ENCODE measurements around the gene RTN4R. TPM values are rescaled to one million over a fixed set of nuclear protein-coding genes. Genes with fewer than 3 reads are reported as not detected.

Gene RTN4R
- total and polyA plus RNA-seq, 2 of the 8 experiments (the other 6 are each of a cell fraction or from before 2014, with no cell fraction given) = 21.8 to 41.3 TPM

DNA sequence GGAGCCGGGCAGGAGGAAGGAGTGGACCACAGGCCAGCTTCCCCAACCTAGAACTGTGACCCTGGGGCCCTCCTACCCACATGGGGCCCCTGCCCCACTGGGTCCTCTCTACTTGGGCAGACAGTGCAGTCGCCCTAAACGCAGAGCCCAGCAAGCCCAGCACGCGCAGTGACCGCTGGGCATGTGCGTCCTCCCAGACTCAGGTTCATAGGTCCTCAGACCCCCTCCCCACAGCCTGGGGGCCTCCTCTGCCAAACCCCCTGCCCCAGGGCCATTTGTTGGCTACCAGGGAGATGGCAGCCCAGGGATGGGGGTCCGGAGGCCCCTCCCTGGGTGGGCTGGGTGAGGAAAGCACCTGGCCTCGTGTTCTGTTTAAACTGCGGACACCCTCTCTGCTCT lies 23.9 kb downstream of the RTN4R start:
- no peak overlapping the region for H2BK20ac ChIP-seq (ENCODE audit: low read length)
- H2BK5ac ChIP-seq (ENCODE audit: low read depth, low read length) = peak overlapping the region; percentile 85; the same call in 1 of the 2 replicates
- H3K9me3 ChIP-seq (ENCODE audit: insufficient read depth in 2 of 2, low read depth in 1 of 2, low read length in 1 of 2) = no peaks in the 10 kb centered on the region
- no peak overlapping the region for H3K23ac ChIP-seq (ENCODE audit: insufficient read length)
- DNase-seq (ENCODE audit: low read depth in 1 of 2, low spot score in 2 of 2) (no peak), FAIRE-seq (no peak)
- H4K20me1 ChIP-seq (replicated peaks in 1 of 2; ENCODE audit: control insufficient read depth in 1 of 2, insufficient read depth in 2 of 2, low read length in 2 of 2) = peaks cover 6 to 11% of the 10 kb centered on the region in 2 experiments
- CTCF ChIA-PET (ENCODE audit: partially characterized antibody) = interaction anchor here (0.9 to 4.4 kb wide), 5 partner anchors 10 to 87 kb away, joined by 3 to 19 read pairs (median 3); no protein-coding TSS in a partner anchor
- no peak overlapping the region for H4K5ac ChIP-seq (ENCODE audit: insufficient read length, low read depth, low read length)
- H4K8ac ChIP-seq (ENCODE audit: extremely low read depth, insufficient read depth, low read length) = no peak overlapping the region
- H3K27ac ChIP-seq (ENCODE audit: low read depth, low read length) = no peak overlapping the region
- peaks cover 7 to 49% (median 21%) of the 10 kb centered on the region in 4 experiments for H3K4me1 ChIP-seq (replicated peaks in 1 of 4; ENCODE audit: control insufficient read depth in 3 of 4, insufficient read depth in 4 of 4, low read length in 3 of 4)
- no peak overlapping the region for H2BK120ac ChIP-seq (replicated peaks; ENCODE audit: low read depth, low read length)
- no peak overlapping the region for H3K18ac ChIP-seq (ENCODE audit: extremely low read depth, low read length)
- POLR2A ChIA-PET (ENCODE audit: partially characterized antibody) = interaction anchor here (0.8 to 1.0 kb wide), 3 partner anchors 14 to 116 kb away, joined by 3 read pairs; no protein-coding TSS in a partner anchor
- H2BK15ac ChIP-seq (ENCODE audit: low read length) = 0 out of 2 replicates have a peak overlapping the region, but pooled peaks have one; percentile 81
- peak overlapping the region; percentile 79 for H4K91ac ChIP-seq (replicated peaks; ENCODE audit: insufficient read length, low read length)
- no peak overlapping the region for H3K56ac ChIP-seq (replicated peaks; ENCODE audit: insufficient read length, low read depth, low read length)
- 0 out of 4 replicates have a peak overlapping the region, but pooled peaks of 1 of the 2 experiments have one; percentile 1 for H3K4me2 ChIP-seq (ENCODE audit: insufficient read depth in 1 of 2, low read depth in 2 of 2, low read length in 2 of 2)
- H3K27me3 ChIP-seq (replicated peaks in 1 of 4; ENCODE audit: control insufficient read depth in 3 of 4, extremely low read depth in 1 of 4, insufficient read depth in 3 of 4, low read length in 3 of 4) = no peaks in the 10 kb centered on the region
- no peak overlapping the region for H3K14ac ChIP-seq (ENCODE audit: insufficient read length)
- H3K79me1 ChIP-seq (ENCODE audit: low read depth, low read length) = peaks cover 16% of the 10 kb centered on the region
- H3K79me2 ChIP-seq (ENCODE audit: control insufficient read depth in 1 of 2, insufficient read depth in 2 of 2, low read length in 2 of 2) = no peaks in the 10 kb centered on the region; a peak in 1 of 4 replicates
- H3K4me3 ChIP-seq (ENCODE audit: extremely low read depth in 1 of 4, insufficient read depth in 2 of 4, low read depth in 3 of 4, low read length in 4 of 4) = no peak overlapping the region
- no peaks in the 10 kb centered on the region for H3K23me2 ChIP-seq (ENCODE audit: low read depth, low read length)
- H2BK12ac ChIP-seq (ENCODE audit: low read depth, low read length) = 0 out of 2 replicates have a peak overlapping the region, but pooled peaks have one; percentile 84
- 86% methylated on average over 9 of the region's 10 CpGs; no CpG with 5 or more reads in 1 of the 2 experiments for WGBS, 2 experiments (ENCODE audit: extremely low coverage in 1 of 2, insufficient coverage in 1 of 2, insufficient read length in 1 of 2, insufficient replicate concordance in 2 of 2, low coverage in 1 of 2, low lambda C conversion rate in 2 of 2, missing lambda C conversion rate in 1 of 2)
- H3K36me3 ChIP-seq (ENCODE audit: control insufficient read depth in 2 of 4, insufficient read depth in 4 of 4, low read length in 3 of 4) = peaks cover 0 to 14% (median 0%) of the 10 kb centered on the region in 4 experiments; a peak in 2 of 8 replicates
- no peak overlapping the region; a peak in 1 of 7 replicates for H3K9ac ChIP-seq (replicated peaks in 1 of 4; ENCODE audit: extremely low read depth in 1 of 4, low read depth in 3 of 4, low read length in 3 of 4)
- no peak overlapping the region for H3K4ac ChIP-seq (replicated peaks; ENCODE audit: insufficient read length, low read depth, low read length)
- H2AFZ ChIP-seq (ENCODE audit: low read length) = no peak overlapping the region
- peak overlapping the region; percentile 90; the same call in 1 of the 2 replicates for H2AK5ac ChIP-seq (ENCODE audit: low read depth, low read length)
- TF ChIP-seq YY1 (IDR thresholded peaks at IDR 0.05; ENCODE audit: low read depth, low read length) (no peak), JUN (IDR thresholded peaks at IDR 0.05; ENCODE audit: low read depth, low read length) (no peak), SP4 (IDR thresholded peaks at IDR 0.05; ENCODE audit: low read length) (no peak), HDAC6 (IDR thresholded peaks at IDR 0.05; ENCODE audit: low read depth, low read length) (no peak)
- TF ChIP-seq, protein P1, sequence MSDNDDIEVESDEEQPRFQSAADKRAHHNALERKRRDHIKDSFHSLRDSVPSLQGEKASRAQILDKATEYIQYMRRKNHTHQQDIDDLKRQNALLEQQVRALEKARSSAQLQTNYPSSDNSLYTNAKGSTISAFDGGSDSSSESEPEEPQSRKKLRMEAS (IDR thresholded peaks at IDR 0.05) = no peak

All from H1 (cell line).